Uterus (tissue), 4 donors: ENCODE results near the gene PACSIN2. TPM values are rescaled to one million over a fixed set of nuclear protein-coding genes. Genes with fewer than 3 reads are reported as not detected.

ENCODE experiments used
- DNase-seq, 2 donors: peaks; one replicate each; pipeline ENCODE4 v3.0.0-alpha.2; 2019 to 2020
- H3K27ac ChIP-seq, 2 donors: fragments of 200-600 bp; sonication (generic); 1 replicate in 1 of 2; 2 replicates in 1 of 2; pipeline ENCODE4 v1.5.1; 2016 to 2018
- H3K27me3 ChIP-seq, 2 donors: fragments of 200-600 bp; sonication (generic); one replicate each; pipeline ENCODE4 v1.5.1; 2018 to 2019; ENCODE audit warnings: control low read depth in 1 of 2
- H3K36me3 ChIP-seq, 2 donors: fragments of 200-600 bp; sonication (generic); one replicate each; pipeline ENCODE4 v1.5.1; 2019; ENCODE audit warnings: control low read depth in 1 of 2
- H3K4me1 ChIP-seq, 2 donors: fragments of 200-600 bp; sonication (generic); one replicate each; pipeline ENCODE4 v1.5.1; 2018 to 2019; ENCODE audit warnings: control low read depth in 1 of 2
- H3K4me3 ChIP-seq, 2 donors: fragments of 200-600 bp; sonication (generic); 1 replicate in 1 of 2; 2 replicates in 1 of 2; pipeline ENCODE4 v1.5.1; 2018 to 2019; ENCODE audit warnings: mild to moderate bottlenecking in 1 of 2
- H3K9me3 ChIP-seq, 2 donors: fragments of 200-600 bp; sonication (generic); one replicate each; pipeline ENCODE4 v1.5.1; 2019; ENCODE audit warnings: control low read depth in 1 of 2
- POLR2A ChIP-seq, 2 donors: fragments of 450-650 bp; IDR thresholded peaks; one replicate each; pipeline ENCODE4 v1.6.1; 2016; ENCODE audit warnings: antibody characterized with exemption in 2 of 2, mild to moderate bottlenecking in 1 of 2, moderate library complexity in 1 of 2
- intact Hi-C: fragments of 100-400 bp; cut with DNase I; formaldehyde crosslinking; loops from one replicate; pipeline ENCODE4 v1.15.1; 2023; ENCODE audit warnings: low total_unique reads
- total RNA-seq, 4 donors: library from RNA; depleted of rRNA in 3 of 4; stranded (reverse); fragments of >200 nt in 3 of 4; gene quantifications; one replicate each; pipeline versions ENCODE4 v1.1.0 to v1.2.4, GENCODE V29; 2014 to 2023
- TF ChIP-seq, protein P1 (sequence below), 4 experiments: fragments of 200-600 bp in 2 of 4; fragments of 450-650 bp in 2 of 4; sonication (generic) in 2 of 4; IDR thresholded peaks; one replicate each; pipeline ENCODE4 v1.5.1; 2016 to 2019; ENCODE audit warnings: antibody characterized with exemption in 4 of 4, mild to moderate bottlenecking in 2 of 4, moderate library complexity in 1 of 4
- donor health status: DM: yes; HTN: yes; CAD: no.

PACSIN2 gene
- total RNA-seq, 4 donors from 2014 or later: 34.4 to 66.1 (median 48.0) TPM

DNA sequence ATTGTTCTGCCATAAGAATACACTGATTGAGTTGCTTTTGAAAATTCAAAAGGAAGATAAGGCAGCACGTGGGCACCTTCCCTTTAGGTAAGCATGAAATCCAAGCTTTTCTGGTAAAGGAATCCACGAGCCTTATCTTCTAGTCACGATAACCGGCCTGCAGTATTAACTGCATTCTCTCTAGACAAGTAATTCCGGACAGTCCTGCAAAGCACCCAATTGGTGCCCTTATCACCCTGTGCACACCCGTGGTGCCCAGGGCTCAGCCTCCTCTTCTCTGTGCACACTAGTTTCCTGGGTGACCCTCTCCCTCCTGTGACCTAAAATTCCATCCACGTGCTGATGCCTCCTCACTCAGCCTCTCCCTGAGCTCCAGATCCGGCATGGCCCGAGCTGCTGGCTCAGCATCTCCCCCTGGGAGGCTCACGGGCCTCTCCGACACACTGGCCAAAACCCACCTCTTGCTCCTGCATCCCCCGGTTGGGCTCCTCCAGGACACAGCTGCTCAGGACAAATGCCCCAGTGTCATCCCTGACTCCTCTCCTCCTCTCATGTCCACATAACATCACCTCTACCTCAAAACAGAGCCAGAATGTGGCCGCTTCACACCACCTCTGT is 63.7 kb downstream of the PACSIN2 start:
- DNase-seq: no peak
- no peak for TF ChIP-seq POLR2A (IDR thresholded peaks at IDR 0.05)
- TF ChIP-seq, protein P1, sequence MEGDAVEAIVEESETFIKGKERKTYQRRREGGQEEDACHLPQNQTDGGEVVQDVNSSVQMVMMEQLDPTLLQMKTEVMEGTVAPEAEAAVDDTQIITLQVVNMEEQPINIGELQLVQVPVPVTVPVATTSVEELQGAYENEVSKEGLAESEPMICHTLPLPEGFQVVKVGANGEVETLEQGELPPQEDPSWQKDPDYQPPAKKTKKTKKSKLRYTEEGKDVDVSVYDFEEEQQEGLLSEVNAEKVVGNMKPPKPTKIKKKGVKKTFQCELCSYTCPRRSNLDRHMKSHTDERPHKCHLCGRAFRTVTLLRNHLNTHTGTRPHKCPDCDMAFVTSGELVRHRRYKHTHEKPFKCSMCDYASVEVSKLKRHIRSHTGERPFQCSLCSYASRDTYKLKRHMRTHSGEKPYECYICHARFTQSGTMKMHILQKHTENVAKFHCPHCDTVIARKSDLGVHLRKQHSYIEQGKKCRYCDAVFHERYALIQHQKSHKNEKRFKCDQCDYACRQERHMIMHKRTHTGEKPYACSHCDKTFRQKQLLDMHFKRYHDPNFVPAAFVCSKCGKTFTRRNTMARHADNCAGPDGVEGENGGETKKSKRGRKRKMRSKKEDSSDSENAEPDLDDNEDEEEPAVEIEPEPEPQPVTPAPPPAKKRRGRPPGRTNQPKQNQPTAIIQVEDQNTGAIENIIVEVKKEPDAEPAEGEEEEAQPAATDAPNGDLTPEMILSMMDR (IDR thresholded peaks at IDR 0.05): no peak
- no peaks in the 10 kb centered on the region for H3K27me3 ChIP-seq
- no peaks in the 10 kb centered on the region for H3K4me1 ChIP-seq
- intact Hi-C loops: no loop called here
- no peak overlapping the region for H3K27ac ChIP-seq
- H3K36me3 ChIP-seq: no peaks in the 10 kb centered on the region
- no peaks in the 10 kb centered on the region for H3K9me3 ChIP-seq
- no peak overlapping the region for H3K4me3 ChIP-seq

DNA sequence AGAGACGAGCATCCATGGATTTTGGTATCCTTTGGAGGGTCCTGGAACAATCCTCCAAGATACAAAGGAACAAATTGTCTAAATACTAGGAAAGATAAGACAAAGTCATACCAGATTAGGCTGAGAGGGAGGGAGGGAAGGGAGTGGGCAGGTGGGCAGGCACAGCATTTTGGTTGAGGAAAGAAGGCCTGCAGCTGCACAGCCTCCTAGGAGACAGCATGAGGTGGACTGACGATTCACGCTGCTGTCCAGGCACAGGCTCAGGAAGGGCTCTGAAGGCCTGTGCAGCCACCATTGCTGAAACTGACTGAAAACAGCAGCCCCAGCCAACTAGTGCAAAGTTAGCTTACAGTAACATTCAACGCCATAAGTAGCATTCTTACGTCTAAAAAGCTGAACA is 64.7 kb downstream of the PACSIN2 start:
- no peak for DNase-seq
- Histone ChIP-seq H3K27me3 (no peaks in the 10 kb centered on the region), H3K4me3 (no peak overlapping the region), H3K9me3 (no peaks in the 10 kb centered on the region), H3K36me3 (no peaks in the 10 kb centered on the region), H3K4me1 (no peaks in the 10 kb centered on the region), H3K27ac (no peak overlapping the region)
- TF ChIP-seq, protein P1 (IDR thresholded peaks at IDR 0.05): no peak
- TF ChIP-seq POLR2A (IDR thresholded peaks at IDR 0.05): no peak
- intact Hi-C loops: no loop called here

DNA sequence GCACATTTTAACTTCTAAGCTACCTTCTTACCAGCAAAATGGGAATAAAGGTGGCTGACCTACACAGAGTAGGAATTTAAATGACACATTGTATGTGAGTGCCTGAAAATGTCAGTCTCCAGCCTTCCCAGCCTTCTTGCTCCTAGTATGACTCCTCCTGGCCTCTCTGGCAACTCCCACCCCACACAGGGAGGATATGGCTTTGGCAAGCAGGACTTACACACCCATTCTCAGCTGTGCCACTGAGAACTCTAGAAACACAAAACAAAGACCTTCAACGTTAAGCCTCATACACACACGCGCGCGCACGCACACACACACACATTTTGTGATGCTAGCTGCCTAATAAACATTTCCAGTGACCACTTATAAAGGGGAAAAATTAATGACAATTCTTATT is 65.8 kb downstream of the PACSIN2 start:
- no peaks in the 10 kb centered on the region for H3K9me3 ChIP-seq
- H3K4me1 ChIP-seq: no peaks in the 10 kb centered on the region
- no peaks in the 10 kb centered on the region for H3K27me3 ChIP-seq
- TF ChIP-seq, protein P1 (IDR thresholded peaks at IDR 0.05): no peak
- TF ChIP-seq POLR2A (IDR thresholded peaks at IDR 0.05): no peak
- H3K36me3 ChIP-seq: no peaks in the 10 kb centered on the region
- no peak overlapping the region for H3K4me3 ChIP-seq
- peak overlapping the region in 1 of 2 donors; percentile 24 for H3K27ac ChIP-seq
- intact Hi-C loops: no loop called here
- DNase-seq: no peak

DNA sequence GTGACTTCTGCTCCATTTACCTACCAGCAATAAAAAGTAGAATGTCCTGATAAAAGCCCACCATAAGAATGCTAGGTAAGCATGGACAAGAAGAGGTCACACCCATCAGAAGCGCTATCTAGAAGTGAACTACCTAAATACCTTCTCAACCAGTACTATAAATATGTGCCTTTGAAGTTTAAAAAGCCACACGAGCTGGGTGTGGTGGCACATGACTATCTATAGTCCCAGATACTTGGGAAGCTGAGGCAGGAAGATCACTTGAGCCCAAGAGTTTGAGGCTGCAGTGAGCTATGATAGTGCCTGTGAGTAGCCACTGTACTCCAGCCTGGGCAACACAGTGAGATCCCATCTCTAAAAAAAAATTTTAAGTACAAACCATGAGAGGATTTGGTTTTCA is 66.7 kb downstream of the PACSIN2 start:
- intact Hi-C loops: no loop called here
- H3K27ac ChIP-seq: peak overlapping the region in 1 of 2 donors; percentile 24

More for the DNA sequence above, 66.7 kb downstream of the PACSIN2 start:
- H3K4me1 ChIP-seq: no peaks in the 10 kb centered on the region
- H3K27me3 ChIP-seq: no peaks in the 10 kb centered on the region
- DNase-seq: no peak
- TF ChIP-seq, protein P1 (IDR thresholded peaks at IDR 0.05): no peak
- TF ChIP-seq POLR2A (IDR thresholded peaks at IDR 0.05): no peak
- H3K36me3 ChIP-seq: no peaks in the 10 kb centered on the region
- H3K4me3 ChIP-seq: no peak overlapping the region
- H3K9me3 ChIP-seq: no peaks in the 10 kb centered on the region
